T follicular helper cell (primary cell): ENCODE measurements around the gene C19orf85.
"Not testable (repeated sequence)": the region's sequence is repeated elsewhere in the genome, so short reads cannot be mapped to it uniquely, and the experiment has no call there.

Source experiments
- DNase-seq: peaks from one replicate; pipeline ENCODE4 v3.0.0-alpha.2; 2020; ENCODE audit warnings: low read depth
- total RNA-seq, 2 experiments: gene quantifications; one replicate each; lab custom pipeline; 2026; lab: John Stamatoyannopoulos, UW

Gene C19orf85
- 0 reads per million in 2 experiments for total RNA-seq

DNA sequence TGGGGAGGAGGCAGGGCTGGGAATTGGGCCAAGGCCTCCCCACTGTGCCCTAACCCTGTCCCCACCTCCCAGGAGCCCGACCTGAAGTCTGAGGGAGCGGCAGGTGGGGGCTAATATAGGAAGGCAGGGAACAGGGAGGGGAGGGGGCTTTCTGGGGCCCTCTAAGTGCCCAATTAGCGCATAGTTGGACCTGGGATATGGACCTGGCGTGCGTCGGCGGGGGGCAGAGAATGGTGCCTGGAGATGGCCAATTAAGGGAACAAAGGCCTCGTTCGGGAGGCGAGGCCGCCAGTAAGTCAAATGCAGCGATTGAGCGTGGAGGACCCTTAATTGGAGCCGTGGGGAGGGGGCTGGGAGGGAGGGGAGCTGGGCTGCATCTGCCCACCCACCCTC, at the start of gene C19orf85:
TSS of gene C19orf85 (minus strand) at position 90 of the 393 bp plus-strand sequence. CDS start 197 bp downstream, outside the sequence.
- no peak for DNase-seq

DNA sequence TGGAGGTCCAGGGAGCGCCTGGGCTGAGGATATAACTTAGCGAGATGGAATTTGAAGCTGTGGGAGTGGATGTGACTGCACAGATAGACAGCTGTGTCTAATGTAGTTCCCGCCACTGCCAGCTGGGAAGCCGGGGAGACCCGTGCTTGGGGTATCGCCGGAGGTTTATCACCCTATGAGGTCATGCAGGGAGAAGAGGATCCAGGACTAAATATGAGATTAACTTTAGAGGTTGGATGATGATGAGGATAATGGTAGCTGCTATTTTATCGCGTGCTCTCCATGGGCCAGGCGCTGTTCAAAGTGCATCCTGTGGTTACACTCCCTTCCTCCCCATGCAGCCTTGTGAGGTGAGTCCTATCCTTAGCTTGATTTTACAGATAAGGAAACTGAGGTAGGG, 43.6 kb upstream of the C19orf85 start:
- DNase-seq, result no peak

DNA sequence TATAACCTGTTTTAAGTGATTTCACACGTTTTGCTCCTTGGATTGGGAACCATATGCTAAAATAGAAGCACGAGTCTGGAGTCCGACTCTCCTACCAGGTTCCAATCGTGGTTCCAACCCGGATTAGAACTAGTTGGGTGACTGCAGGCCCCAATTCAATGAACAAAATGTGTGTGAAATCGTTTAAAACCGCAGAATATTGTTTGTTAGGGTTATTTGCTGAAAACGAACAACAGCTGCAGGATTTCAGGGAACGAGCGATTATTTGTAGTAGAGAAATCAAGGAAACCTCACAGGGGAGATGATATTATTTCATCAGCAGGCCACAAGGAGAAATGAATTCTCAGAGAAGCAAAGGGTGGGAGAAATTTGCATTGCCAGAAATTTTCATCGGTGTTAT, 40.4 kb upstream of the C19orf85 start:
- DNase-seq, result no peak

DNA sequence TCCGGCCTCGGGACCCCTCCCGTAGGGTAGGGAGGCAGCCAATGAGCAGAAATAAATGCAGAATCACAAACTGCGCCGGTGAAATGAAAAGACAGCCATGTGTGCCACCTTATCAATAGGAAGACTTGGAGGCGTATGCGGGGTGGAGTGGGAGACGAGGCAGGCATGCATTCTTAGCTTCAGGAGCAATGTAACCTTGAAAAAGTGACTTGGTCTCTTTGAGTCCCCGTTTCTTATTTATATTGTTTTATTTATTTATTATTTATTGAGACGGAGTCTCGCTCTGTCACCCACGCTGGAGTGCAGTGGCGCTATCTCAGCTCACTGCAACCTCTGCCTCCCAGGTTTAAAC, 39.7 kb upstream of the C19orf85 start:
- no peak for DNase-seq

DNA sequence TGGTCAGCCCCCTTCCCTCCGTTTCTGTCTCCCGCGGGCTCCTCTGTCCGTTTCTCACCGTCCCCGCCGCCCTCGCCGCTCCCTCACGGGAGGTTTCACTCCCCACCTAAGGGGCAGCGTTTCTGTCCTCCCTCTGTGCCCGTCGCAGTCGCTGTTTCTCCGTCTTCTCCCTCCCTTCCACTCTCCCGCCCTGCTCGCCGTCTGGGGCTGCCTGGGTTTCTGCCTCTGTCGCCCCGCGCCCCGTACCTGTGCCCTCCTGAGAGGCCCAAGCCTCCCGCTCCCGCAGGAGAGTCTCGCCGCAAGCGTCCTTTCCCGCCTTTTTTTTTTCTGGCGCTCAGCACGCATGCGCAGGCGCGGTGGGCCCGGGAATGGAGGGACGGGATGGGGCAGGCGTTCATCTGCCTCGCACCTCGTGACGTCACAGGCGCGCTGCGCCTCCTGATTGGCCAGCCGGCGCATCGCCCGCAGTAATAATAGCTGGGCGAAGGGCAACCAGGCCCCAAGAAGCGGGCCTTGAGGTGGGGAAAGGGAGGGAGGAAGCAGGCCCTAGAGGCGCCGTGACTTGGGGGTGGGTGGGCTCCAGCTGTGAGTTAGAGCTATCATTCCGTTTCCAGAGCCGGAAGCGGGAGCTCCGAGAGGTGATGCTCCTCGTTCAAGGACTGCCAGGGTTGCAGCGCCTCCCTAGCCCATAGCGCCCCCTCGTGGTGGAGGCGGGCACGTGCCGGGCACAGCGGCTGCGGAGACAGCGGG, 39.1 kb upstream of the C19orf85 start:
- DNase-seq, result peak; percentile 85

DNA sequence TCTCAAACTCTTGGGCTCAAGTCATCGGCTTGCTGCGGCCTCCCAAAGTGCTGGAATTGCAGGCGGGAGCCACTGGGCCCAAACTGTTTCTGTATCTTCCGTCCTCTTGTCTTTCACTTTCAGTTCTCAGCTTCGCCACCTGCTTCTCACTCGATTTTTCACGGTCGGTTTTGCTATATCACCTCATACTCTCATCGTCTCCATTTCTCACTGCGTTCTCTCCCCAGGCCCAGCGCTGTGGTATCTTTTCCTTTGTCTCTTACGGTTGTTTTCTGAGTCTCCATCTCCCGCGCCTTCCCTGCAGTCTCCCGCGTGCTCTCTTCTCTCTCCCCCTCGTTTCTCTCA, 38.6 kb upstream of the C19orf85 start:
- no peak for DNase-seq

DNA sequence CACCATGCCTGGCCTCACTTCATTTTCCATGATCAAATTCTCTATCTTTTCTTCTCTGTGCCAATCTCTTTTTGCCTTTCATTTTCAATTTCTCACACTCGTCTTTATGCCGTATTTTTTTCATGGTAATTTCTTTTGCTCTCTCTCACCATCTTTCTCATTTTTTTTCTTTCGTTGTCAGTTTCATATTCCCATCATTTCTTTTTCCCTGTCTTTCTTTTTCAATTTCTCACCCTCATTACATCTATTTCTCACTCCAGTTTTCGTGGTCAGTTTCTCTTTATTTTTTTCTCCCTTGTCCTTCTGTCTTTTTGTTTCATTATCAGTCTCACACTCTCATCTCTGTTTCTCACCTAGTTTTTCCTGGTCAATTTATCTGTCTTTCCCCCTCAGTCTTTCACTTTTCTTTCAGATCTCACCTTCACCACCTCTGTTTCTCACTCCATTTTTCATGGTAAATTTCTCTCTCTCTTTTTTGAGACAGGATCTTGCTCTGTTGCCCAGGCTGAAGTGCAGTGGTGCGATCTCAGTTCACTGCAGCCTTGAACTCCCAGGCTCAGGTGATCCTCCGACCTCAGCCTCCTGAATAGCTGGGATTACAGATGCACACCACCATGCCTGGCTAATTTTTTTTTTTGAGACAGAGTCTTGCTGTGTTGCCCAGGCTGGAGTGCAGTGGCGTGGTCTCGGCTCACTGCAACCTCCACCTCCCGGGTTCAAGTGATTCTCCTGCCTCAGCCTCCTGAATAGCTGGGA, 37.8 kb upstream of the C19orf85 start:
- DNase-seq, result no peak

DNA sequence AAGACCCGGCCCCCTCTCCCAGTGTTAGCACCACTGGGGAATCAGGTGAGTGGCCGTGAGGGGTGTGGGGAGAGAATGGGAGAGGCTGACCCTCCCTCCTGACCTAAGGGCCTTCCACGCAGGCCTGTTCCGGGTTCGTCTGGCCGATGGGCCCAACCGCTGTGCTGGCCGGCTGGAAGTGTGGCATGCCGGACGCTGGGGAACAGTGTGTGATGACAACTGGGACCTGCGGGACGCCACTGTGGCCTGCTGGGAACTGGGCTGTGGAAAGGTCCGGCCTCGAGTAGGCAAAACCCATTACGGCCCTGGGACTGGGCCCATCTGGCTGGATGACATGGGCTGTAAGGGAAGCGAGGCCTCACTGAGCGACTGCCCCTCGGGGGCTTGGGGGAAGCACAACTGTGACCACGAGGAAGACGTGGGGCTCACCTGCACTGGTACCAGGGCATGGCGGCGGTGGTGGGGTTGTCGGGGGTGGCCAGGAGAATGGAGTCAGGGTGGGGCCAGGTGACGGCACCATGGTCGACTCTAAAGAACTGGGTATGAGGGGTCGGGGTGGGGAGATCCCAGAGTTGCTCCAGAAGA, 35.9 kb upstream of the C19orf85 start:
- no peak for DNase-seq

DNA sequence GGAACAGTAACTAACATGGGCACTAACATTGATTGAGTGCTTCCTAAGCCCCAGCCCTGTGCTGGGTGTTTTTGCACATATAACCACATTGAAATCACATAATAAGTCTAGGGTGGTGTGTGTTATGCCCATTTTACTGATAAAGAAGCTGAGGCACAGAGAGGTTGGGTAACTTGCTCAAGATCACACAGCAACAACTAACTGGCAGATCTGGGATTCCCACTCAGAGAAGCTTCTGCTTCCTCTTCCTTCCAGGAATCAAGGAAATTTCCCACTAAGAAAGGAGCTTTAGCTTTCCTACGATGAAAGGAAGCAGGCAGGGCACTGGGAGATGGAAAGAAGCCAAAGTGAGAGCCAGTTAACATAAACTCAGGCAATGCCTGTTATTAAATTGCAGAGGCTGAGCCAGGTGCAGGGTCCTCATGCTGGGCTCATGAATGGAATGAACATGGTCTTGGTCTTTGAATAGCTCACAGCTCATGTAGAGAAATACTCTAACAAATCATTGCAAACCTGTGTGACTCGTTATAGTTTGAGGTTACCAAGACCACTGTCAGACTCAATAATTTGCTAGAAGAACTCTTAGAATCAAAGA, 33.8 kb upstream of the C19orf85 start:
- no peak for DNase-seq

DNA sequence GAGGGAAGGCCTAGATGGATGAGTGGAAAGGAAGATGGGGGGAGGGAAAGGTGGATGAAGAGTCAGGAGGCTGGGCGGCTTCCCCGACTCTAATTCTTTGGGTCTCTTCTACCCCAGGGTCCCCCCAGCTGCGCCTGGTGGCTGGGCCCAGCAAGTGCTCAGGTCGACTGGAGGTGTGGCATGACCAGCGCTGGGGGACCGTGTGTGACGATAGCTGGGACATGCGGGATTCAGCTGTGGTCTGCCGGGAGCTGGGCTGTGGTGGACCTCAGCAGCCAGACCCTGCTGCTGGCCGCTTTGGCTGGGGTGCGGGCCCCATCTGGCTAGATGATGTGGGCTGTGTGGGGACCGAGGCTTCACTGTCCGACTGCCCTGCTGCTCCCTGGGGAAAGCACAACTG, 33.2 kb upstream of the C19orf85 start:
- DNase-seq, result no peak

DNA sequence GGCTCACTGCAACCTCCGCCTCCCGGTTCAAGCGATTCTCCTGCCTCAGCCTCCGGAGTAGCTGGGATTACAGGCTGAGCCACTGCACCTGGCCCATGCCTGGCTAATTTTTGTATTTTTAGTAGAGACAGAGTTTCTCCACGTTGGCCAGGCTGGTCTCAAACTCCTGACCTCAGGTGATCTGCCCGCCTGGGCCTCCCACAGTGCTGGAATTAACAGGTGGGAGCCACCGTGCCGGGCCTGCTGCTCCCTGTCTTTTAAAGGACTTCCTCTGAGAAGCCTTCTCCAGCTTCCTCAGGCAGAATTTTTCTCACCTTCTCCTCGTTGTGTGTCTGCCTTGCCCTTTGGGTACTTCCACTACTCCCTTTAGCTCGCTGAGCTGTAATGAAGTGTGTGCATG, 32.3 kb upstream of the C19orf85 start:
- DNase-seq, result not testable (repeated sequence)

DNA sequence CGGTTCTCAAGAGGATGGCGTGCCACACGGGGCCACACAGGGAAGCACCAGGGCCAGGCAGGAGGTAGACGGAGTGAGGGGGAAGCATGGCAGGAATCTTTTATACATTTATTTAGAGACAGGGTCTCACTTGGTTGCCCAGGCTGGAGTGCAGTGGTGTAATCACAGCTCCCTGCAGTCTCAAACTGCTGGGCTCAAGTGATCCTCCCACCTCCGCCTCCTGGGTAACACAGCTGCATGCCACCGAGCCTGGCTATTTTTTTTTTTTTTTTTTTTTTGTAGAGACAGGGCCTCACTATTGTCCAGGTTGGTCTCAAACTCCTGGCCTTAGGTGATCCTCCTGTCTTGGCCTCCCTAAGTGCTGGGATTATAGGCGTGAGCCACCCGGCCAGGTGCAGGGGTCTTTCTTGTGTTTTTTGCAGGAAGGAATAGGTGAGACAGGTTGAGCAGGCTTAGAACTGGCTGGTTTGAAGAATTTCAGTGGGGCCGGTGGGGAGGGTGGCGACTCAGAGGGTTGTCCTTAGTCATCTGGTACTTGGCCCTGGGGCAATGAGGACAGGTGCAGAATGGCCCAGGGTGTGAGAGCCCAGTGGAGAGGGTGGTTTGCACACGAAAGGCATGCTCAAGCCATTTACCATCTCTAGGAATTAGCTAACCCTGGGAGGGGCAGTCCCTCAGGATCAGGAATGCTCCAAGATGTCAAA, 31.2 kb upstream of the C19orf85 start:
- no peak for DNase-seq

DNA sequence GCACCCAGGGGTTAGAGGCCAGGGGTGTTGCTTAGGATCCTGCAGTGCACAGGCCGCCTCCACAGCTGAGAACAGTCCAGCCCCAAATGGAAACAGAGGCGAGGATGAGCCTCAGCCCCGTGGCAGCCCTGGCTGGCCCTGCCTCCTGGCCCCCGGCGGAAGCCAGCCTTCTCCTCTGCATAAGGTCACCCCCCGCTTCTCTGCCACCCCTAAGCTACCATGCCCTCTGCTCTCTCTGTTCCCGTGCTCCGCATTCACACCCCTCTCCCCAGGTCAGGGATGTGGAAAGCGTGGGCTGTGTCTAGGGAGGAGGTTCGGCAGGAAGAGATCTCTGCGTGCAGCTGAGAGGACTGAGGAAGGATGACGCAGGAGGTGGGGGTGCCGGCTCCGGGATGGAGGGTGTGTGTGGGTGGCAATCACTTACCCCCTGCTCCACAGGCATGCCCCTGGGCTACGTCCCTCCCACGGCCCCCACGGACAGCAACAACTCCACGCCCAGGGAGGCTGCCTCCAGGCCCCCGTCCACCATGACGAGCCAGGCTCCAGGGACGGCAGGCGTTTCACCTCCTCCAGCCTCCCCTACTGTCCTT, 29.7 kb upstream of the C19orf85 start:
- no peak for DNase-seq

DNA sequence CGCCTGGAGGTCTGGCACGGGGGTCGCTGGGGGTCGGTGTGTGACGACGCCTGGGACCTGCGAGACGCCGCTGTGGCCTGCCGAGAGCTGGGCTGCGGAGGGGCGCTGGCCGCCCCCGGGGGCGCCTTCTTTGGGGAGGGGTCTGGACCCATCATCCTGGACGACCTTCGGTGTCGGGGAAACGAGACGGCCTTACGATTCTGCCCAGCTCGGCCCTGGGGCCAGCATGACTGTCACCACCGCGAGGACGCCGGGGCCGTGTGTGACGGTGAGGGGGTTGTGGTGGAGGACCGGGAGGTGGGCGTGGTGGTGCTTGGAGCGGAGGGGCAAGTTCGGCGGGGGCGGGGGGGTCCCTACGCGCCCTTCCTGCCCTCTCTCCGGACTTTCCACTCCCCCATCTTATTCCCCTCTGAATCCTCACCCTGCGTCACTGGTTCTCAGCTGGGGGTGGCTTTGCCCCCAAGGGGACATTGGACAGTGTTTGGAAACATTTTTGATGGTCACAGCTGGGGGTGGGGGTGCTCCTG, 29.2 kb upstream of the C19orf85 start:
- DNase-seq, result no peak

DNA sequence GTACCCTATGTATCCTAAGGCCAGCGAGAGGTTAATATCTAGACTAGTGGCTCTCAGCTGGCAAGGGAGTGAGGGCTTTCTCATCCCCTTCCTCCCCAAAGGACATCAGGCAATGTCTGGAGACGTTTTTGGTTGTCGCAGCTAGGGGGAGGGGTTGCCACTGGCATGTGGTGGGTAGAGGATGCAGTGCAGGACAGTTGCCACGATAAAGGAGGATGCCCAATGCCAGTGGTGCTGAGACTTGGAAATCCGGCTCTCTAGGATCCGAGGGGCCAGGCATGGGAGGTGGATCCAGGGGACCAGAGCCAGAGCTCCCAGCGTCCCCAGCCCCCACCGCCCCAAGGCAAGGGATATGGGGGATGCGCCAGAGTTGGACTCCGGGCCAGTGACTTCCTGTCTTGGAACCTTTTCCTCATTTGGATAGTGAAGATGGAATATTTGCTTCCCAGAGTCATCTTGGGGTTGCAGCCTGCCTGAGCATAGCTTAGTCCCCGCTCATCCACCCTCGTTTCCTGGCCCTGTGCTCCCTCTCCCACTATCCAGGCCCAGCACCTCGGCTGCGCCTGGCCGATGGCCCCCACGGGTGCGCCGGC, 28.6 kb upstream of the C19orf85 start:
- DNase-seq, result no peak

DNA sequence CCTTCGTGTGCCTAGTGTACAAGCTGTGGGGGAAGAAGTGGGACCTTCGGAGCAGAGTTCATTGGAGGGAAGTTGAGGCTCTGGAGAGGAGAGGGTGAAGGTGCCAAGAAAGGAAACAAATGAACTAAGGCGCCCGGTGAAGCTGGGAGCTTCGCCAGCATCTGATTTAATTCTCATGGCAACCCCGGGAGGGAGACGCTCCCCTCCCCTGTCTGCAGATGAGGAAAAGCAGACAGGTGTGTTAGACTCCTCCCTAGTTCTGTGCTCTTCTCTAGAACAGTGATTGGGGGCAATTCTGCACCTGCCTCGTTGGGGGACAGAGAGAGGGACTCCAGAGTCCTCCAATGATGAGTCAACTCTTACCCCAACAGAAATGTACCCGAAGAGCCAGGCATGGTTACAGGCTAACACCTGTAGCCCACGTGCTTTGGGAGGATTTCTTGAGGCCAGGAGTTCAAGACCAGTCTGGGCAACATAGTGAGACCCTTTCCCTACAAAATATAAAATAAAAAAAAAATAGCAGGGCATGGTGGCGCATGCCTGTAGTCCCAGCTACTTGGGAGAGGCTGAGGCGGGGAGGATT, 27.9 kb upstream of the C19orf85 start:
- no peak for DNase-seq

DNA sequence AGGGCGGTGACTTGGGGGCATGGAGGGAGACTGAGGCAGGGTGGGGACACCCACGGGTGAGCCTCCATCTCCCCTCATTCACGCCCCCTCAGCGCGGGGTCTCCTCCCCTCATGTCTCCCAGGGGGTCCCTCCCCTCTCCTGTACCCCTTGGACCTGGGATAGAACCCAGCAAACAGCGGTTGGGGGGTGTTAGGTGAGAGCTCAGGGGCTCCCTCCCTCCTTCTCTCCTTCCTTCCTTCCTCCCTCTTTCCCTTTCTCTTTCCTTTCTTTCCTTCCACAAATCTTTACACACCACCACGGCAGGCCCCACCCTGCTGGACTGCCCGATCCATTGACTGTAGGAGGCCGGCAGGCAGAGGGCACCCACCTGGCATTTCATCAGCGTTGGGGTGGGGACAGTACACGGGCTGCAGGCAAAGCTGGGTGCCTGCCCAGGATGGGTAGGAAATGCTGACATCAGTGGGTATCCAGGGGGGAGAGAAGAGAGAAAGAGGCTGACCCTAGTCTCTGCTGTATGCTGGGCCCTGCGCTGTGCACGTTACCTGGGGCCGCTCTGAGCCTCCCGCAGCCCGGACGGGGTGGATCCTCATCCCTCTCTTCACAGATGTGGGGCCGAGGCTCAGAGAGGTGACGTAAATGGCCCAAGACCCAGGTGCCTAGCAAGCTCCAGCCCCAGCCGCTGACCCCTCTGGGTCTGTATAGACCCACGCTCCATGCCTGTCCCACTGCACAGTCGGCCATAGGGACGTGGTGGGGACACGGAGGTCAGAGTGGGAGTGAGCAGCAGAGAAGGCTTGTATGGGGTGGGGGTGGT, 27.2 kb upstream of the C19orf85 start:
- DNase-seq, result no peak

DNA sequence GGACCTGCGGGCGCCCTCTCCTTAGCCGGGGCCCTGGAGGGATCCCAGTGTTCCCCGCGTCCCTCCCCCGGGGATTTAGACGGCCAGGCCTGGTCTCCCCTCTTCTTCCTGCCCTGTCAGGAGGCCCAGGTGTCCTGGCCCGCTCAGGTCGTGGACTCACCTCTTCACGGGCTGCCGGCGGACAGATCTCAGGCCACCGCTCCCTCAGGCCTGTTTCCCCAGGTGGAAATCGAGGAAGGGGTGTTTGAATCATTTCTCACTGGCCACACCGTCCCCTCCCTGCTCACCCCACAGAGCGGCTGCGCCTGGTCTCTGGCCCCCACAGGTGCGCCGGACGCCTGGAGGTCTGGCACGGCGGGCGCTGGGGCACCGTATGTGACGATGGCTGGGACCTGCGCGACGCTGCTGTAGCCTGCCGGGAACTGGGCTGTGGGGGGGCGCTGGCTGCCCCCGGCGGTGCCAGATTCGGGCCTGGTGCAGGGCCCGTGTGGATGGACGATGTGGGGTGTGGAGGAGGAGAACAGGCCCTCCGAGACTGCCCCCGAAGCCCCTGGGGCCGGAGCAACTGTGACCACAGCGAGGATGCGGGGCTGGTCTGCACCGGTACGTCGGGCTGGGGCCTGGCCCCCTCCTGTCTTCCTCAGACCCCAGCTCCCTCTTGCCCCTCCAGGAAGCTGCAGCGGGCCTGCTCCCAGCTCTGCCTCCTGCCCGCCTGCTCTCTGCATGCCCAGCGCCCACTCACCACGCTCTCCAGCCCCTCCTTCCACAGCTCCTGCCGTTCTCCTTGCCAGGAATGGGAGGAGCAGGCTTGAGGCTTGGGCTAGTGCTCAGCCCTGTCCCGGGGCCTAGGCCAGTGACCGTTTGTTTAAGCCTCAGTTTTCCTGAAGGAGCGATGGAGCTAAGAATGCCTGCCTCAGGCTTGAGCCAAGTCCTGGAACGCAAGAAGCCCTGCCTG, 26.2 kb upstream of the C19orf85 start:
- no peak for DNase-seq
